Uterus (tissue), 4 donors: Measurements from ENCODE around the gene ESPNL. TPM values are rescaled to one million over a fixed set of nuclear protein-coding genes. Genes with fewer than 3 reads are reported as not detected.
"Not testable (repeated sequence)": the region's sequence is repeated elsewhere in the genome, so short reads cannot be mapped to it uniquely, and the experiment has no call there.

Source experiments
- DNase-seq, 2 donors: peaks; one replicate each; pipeline ENCODE4 v3.0.0-alpha.2; 2019 to 2020
- H3K27ac ChIP-seq, 2 donors: fragments of 200-600 bp; sonication (generic); 1 replicate in 1 of 2; 2 replicates in 1 of 2; pipeline ENCODE4 v1.5.1; 2016 to 2018
- H3K27me3 ChIP-seq, 2 donors: fragments of 200-600 bp; sonication (generic); one replicate each; pipeline ENCODE4 v1.5.1; 2018 to 2019; ENCODE audit warnings: control low read depth in 1 of 2
- H3K36me3 ChIP-seq, 2 donors: fragments of 200-600 bp; sonication (generic); one replicate each; pipeline ENCODE4 v1.5.1; 2019; ENCODE audit warnings: control low read depth in 1 of 2
- H3K4me1 ChIP-seq, 2 donors: fragments of 200-600 bp; sonication (generic); one replicate each; pipeline ENCODE4 v1.5.1; 2018 to 2019; ENCODE audit warnings: control low read depth in 1 of 2
- H3K4me3 ChIP-seq, 2 donors: fragments of 200-600 bp; sonication (generic); 1 replicate in 1 of 2; 2 replicates in 1 of 2; pipeline ENCODE4 v1.5.1; 2018 to 2019; ENCODE audit warnings: mild to moderate bottlenecking in 1 of 2
- H3K9me3 ChIP-seq, 2 donors: fragments of 200-600 bp; sonication (generic); one replicate each; pipeline ENCODE4 v1.5.1; 2019; ENCODE audit warnings: control low read depth in 1 of 2
- POLR2A ChIP-seq, 2 donors: fragments of 450-650 bp; IDR thresholded peaks; one replicate each; pipeline ENCODE4 v1.6.1; 2016; ENCODE audit warnings: antibody characterized with exemption in 2 of 2, mild to moderate bottlenecking in 1 of 2, moderate library complexity in 1 of 2
- intact Hi-C: fragments of 100-400 bp; cut with DNase I; formaldehyde crosslinking; loops from one replicate; pipeline ENCODE4 v1.15.1; 2023; ENCODE audit warnings: low total_unique reads
- total RNA-seq, 4 donors: library from RNA; depleted of rRNA in 3 of 4; stranded (reverse); fragments of >200 nt in 3 of 4; gene quantifications; one replicate each; pipeline versions ENCODE4 v1.1.0 to v1.2.4, GENCODE V29; 2014 to 2023
- TF ChIP-seq, protein P1 (sequence below), 4 experiments: fragments of 200-600 bp in 2 of 4; fragments of 450-650 bp in 2 of 4; sonication (generic) in 2 of 4; IDR thresholded peaks; one replicate each; pipeline ENCODE4 v1.5.1; 2016 to 2019; ENCODE audit warnings: antibody characterized with exemption in 4 of 4, mild to moderate bottlenecking in 2 of 4, moderate library complexity in 1 of 4
- donor health status: DM: yes; HTN: yes; CAD: no.

The ESPNL gene, protein sequence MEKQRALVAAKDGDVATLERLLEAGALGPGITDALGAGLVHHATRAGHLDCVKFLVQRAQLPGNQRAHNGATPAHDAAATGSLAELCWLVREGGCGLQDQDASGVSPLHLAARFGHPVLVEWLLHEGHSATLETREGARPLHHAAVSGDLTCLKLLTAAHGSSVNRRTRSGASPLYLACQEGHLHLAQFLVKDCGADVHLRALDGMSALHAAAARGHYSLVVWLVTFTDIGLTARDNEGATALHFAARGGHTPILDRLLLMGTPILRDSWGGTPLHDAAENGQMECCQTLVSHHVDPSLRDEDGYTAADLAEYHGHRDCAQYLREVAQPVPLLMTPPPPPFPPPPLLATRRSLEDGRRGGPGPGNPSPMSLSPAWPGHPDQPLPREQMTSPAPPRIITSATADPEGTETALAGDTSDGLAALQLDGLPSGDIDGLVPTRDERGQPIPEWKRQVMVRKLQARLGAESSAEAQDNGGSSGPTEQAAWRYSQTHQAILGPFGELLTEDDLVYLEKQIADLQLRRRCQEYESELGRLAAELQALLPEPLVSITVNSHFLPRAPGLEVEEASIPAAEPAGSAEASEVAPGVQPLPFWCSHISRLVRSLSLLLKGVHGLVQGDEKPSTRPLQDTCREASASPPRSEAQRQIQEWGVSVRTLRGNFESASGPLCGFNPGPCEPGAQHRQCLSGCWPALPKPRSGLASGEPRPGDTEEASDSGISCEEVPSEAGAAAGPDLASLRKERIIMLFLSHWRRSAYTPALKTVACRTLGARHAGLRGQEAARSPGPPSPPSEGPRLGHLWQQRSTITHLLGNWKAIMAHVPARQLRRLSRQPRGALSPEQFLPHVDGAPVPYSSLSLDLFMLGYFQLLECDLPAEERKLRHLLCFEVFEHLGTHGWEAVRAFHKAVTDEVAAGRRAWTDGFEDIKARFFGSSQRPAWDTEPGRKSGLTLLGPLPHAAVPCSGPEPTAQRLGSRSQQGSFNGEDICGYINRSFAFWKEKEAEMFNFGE
- 1 to 10 TPM in 1 of 4 donors, under 1 TPM in 1, not detected in 2; 0.34 to 7.7 TPM for total RNA-seq

DNA sequence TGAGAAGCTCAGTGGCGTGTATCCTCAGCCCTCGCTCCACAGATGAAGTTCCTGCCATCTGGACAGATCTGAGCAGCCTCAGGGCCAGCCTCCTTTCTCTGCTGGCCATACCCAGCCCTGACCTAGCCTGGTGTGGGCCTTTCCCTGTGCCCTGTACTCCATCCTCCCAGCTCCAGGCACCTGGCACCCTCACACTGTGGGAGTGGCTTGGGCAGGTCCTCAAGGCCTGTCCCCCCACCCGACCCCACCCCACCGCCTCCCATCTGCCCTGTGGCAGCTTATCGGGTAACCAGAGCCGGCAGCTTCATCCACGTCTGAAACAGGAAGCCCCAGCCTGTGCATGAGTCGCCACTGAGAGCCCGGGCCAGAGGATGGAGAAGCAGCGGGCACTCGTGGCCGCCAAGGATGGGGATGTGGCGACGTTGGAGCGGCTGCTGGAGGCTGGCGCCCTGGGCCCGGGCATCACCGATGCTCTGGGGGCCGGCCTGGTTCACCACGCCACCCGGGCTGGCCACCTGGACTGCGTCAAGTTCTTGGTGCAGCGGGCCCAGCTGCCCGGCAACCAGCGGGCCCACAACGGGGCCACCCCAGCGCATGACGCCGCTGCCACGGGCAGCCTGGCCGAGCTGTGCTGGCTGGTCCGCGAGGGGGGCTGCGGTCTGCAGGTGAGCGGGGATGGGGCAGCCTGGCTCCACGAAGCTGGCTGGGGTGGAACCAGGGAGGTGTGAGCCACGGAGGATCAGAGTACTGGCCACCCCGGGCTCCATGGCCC lies at the start of gene ESPNL:
TSS of gene ESPNL (plus strand) at position 292 of the 772 bp plus-strand sequence. CDS start at position 372, 80 bp downstream.
- DNase-seq, result no peak
- no peak for TF ChIP-seq POLR2A (IDR thresholded peaks at IDR 0.05)
- TF ChIP-seq, protein P1, sequence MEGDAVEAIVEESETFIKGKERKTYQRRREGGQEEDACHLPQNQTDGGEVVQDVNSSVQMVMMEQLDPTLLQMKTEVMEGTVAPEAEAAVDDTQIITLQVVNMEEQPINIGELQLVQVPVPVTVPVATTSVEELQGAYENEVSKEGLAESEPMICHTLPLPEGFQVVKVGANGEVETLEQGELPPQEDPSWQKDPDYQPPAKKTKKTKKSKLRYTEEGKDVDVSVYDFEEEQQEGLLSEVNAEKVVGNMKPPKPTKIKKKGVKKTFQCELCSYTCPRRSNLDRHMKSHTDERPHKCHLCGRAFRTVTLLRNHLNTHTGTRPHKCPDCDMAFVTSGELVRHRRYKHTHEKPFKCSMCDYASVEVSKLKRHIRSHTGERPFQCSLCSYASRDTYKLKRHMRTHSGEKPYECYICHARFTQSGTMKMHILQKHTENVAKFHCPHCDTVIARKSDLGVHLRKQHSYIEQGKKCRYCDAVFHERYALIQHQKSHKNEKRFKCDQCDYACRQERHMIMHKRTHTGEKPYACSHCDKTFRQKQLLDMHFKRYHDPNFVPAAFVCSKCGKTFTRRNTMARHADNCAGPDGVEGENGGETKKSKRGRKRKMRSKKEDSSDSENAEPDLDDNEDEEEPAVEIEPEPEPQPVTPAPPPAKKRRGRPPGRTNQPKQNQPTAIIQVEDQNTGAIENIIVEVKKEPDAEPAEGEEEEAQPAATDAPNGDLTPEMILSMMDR (IDR thresholded peaks at IDR 0.05), result no peak
- Histone ChIP-seq H3K27ac (no peak within 1 kb of the TSS), H3K36me3 (no peaks in the 10 kb centered on the region), H3K4me1 (no peaks in the 10 kb centered on the region), H3K27me3 (no peaks in the 10 kb centered on the region), H3K9me3 (no peaks in the 10 kb centered on the region), H3K4me3 (no peak within 1 kb of the TSS)
- intact Hi-C loops, result no loop called here

- no peak for DNase-seq
- Histone ChIP-seq H3K4me1 (no peaks in the 10 kb centered on the region), H3K9me3 (no peaks in the 10 kb centered on the region), H3K36me3 (no peaks in the 10 kb centered on the region), H3K27me3 (no peaks in the 10 kb centered on the region), H3K4me3 (no peak overlapping the region), H3K27ac (no peak overlapping the region)
- intact Hi-C loops, result no loop called here
- no peak for TF ChIP-seq POLR2A (IDR thresholded peaks at IDR 0.05)
- TF ChIP-seq, protein P1 (IDR thresholded peaks at IDR 0.05), result no peak
These were observed 46.9 kb upstream of the ESPNL start for GRCh38 chr2:238053191-238053776.

DNA sequence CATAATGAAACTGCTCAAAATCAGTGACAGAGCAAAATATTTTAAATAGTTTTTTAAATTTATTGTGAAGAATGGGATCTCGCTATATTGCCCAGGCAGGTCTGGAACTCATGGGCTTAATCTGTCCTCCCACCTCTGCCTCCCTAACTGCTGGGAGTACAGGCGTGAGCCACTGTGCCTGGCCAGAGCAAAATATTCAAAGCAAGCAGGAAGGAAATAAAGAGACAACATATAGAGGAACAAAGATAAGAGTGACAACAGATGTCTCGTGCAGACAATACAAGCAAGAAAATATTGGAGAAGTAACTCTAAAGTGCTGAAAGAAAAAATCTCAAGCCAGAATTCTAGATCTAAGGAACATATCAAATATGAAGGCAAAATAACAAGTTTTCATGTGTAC lies 44.3 kb upstream of the ESPNL start:
- H3K4me1 ChIP-seq, result peaks cover 0 to 7% of the 10 kb centered on the region in 2 donors
- no peaks in the 10 kb centered on the region for H3K27me3 ChIP-seq
- no peak overlapping the region for H3K4me3 ChIP-seq
- TF ChIP-seq, protein P1 (IDR thresholded peaks at IDR 0.05), result no peak
- no peak for TF ChIP-seq POLR2A (IDR thresholded peaks at IDR 0.05)
- H3K36me3 ChIP-seq, result no peaks in the 10 kb centered on the region
- H3K9me3 ChIP-seq, result no peaks in the 10 kb centered on the region
- no peak overlapping the region for H3K27ac ChIP-seq
- DNase-seq, result no peak
- intact Hi-C loops, result no loop called here

DNA sequence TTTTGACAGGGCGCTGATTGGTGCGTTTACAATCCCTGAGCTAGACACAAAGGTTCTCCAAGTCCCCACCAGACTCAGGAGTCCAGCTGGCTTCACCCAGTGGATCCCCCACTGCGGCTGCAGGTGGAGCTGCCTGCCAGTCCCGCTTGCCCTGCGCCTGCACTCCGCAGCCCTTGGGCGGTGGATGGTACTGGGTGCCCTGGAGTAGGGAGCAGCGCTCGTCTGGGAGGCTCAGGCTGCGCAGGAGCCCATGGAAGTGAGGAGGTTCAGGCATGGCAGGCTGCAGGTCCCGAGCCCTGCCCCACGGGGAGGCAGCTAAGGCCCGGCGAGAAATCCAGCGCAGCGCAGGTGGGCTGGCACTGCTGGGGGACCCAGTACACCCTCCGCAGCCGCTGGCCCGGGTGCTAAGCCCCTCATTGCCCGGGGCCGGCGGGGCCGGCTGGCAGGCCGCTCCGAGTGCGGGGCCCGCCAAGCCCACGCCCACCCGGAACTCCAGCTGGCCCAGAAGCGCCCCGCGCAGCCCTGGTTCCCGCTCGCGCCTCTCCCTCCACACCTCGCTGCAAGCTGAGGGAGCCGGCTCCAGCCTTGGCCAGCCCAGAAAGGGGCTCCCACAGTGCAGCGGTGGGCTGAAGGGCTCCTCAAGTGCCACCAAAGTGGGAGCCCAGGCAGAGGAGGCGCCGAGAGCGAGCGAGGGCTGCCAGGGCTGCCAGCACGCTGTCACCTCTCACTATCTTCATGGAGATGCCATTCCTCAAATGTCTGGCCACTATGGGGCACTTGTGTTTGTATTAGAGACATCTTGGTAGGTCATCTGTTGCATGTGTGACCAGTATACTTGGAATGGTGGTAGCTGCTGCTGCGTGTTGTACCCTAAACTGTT lies 42.2 kb upstream of the ESPNL start:
- H3K9me3 ChIP-seq, intact Hi-C loops, H3K4me3 ChIP-seq, H3K27ac ChIP-seq, H3K36me3 ChIP-seq, DNase-seq, H3K27me3 ChIP-seq: not testable (repeated sequence)
- H3K4me1 ChIP-seq, result peaks cover 0 to 13% of the 10 kb centered on the region in 2 donors
